ENCODE measurements around the gene UBE2O. TPM values are rescaled to one million over a fixed set of nuclear protein-coding genes. Genes with fewer than 3 reads are reported as not detected.

Gene UBE2O
- total and polyA plus RNA-seq, 7 donors = 6.2 to 26.3 (median 12.9) TPM

- peaks cover 0 to 2% (median 0%) of the 10 kb centered on the region in 4 donors for H3K4me1 ChIP-seq
- TF ChIP-seq POLR2A (IDR thresholded peaks at IDR 0.05) = no peak
- TF ChIP-seq EP300 (IDR thresholded peaks at IDR 0.05) = no peak
- TF ChIP-seq POLR2AphosphoS5 (IDR thresholded peaks at IDR 0.05) = no peak
- TF ChIP-seq CTCF (IDR thresholded peaks at IDR 0.05) = no peak
- whole genome bisulfite sequencing, 2 donors = 15 to 32% methylated on average over 11 of the region's 11 CpGs
- H3K9me3 ChIP-seq = no peaks in the 10 kb centered on the region
- intact Hi-C loops (cut with DNase I) = no loop called here
- H3K4me3 ChIP-seq = peak overlapping the region in 1 of 4 donors; percentile 2
- DNase-seq = no peak
- no peaks in the 10 kb centered on the region for H3K36me3 ChIP-seq
- peak overlapping the region; percentile 55 to 70 (median 66) for H3K27ac ChIP-seq
- no peaks in the 10 kb centered on the region for H3K27me3 ChIP-seq
These were observed 39.4 kb upstream of the UBE2O start for GRCh38 chr17:76492123-76492988.

DNA sequence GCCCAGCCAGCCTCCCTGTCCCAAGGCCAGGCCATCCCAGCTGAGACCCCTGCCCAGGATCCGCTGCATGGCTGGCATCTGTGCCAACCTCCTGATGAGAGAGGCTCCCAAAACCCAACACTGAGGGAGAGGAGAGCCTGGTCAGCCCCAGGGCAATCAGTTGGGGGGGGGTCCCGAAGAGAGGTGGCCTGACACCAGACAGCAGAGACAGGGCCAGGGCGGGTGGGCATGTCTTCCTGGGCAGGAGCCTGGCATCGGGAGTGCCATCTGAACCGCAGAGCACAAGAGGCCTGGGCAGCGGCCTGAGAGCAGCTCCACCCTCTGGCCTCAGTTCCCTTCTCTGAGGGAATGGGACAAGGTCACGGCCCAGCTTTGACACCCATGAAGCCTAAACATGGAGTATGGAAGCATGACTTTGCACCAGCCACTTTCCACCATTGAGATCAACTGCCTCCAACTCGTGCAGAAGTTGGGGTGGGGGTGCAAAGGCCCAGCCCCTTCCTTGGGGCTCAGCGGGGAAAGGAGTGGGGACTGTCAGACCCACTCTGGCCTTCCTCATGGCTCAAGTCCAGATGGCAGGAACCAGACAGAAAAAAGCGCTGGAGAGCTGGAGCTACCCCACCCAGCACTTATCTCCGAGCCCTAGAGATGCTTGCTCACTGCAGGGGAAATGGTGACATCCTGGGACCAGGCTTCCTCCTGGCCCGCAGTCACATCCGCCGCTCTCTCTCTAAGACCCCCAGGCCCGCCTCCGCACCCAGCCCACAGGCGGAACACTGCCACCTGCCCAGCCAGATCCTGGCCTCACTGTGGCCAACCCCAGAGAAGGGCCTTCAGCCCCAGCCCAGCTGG, 38.5 kb upstream of the UBE2O start:
- H3K36me3 ChIP-seq = no peaks in the 10 kb centered on the region
- H3K27ac ChIP-seq = peak overlapping the region; percentile 55 to 70 (median 66)
- intact Hi-C loops (cut with DNase I) = no loop called here
- no peaks in the 10 kb centered on the region for H3K9me3 ChIP-seq
- H3K4me3 ChIP-seq = no peak overlapping the region
- DNase-seq = no peak
- 54 to 60% methylated on average over 17 of the region's 17 CpGs for WGBS, 2 donors
- no peaks in the 10 kb centered on the region for H3K4me1 ChIP-seq
- TF ChIP-seq POLR2AphosphoS5 (IDR thresholded peaks at IDR 0.05) (no peak), CTCF (IDR thresholded peaks at IDR 0.05) (no peak), POLR2A (IDR thresholded peaks at IDR 0.05) (no peak), EP300 (IDR thresholded peaks at IDR 0.05) (no peak)
- H3K27me3 ChIP-seq = no peaks in the 10 kb centered on the region

DNA sequence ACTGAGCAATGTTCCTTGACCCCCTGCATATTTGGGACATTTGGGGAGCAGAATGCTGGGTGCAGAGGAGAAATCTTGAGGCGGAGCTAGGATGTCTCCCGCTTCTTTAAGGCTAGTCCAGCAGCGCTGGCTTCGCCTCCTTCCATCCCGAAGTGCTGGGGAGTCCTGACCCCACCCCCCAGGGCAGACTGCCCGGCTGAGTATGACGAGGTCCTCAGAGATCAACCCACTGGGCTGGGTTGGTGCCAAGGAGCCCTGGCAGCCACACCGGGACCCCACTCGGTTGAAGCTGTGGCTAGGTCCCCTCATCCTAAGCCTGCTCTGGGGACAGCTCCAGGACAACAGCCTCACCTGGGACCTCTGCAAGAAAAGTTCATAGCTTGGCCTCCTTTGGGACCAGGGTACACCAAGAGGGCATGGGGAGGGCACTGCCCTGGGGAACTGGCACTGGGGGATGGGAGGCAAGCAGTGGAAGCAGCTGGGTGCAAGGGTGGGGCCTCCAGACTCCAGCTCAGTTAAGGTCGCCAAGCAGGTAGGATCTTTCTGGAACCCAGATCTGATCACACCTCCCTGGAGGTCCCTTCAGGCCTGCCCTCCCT, 37.3 kb upstream of the UBE2O start:
- intact Hi-C loops (cut with DNase I) = no loop called here
- Histone ChIP-seq H3K27me3 (no peaks in the 10 kb centered on the region), H3K27ac (peak overlapping the region in 1 of 4 donors; percentile 70), H3K4me3 (no peak overlapping the region), H3K4me1 (no peaks in the 10 kb centered on the region), H3K9me3 (no peaks in the 10 kb centered on the region), H3K36me3 (no peaks in the 10 kb centered on the region)
- WGBS, 2 donors = 64 to 77% methylated on average over 10 of the region's 10 CpGs
- no peak for DNase-seq
- no peak for TF ChIP-seq EP300 (IDR thresholded peaks at IDR 0.05)
- no peak for TF ChIP-seq CTCF (IDR thresholded peaks at IDR 0.05)
- no peak for TF ChIP-seq POLR2A (IDR thresholded peaks at IDR 0.05)
- no peak for TF ChIP-seq POLR2AphosphoS5 (IDR thresholded peaks at IDR 0.05)

DNA sequence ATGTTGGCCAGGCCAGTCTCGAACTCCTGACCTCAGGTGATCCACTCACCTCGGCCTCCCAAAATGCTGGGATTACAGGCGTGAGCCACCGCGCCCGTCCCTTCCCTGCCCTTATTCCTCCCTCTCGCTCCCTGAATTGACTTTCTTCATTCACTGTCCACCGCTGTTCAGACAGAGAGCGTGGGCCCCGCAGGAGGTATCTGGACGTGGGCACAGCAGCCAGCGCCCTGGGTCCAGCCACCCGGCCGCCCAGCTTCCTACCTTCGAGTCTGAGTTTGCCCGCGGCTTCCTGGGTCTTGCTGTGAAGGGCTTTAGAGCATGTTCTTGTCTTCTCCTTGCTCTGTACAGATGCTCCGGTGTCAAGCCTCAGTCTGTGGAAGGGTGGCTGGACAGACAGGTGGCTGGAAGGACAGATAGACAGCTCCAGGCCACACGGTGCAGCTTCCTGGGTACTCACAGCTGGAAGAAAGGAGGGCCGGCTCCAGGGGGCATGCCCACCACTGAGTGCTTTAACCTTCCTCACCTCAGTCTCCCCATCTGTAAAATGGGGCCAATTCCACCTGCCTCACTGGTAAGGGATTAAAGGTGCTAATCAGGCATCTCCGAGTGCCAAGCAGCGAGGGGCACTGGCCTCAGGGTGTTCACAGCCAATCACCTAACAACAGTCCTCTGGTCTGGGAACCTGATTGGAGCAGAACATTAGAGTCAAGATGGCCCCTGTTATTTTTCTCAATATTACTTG, 34.7 kb upstream of the UBE2O start:
- DNase-seq = no peak
- Histone ChIP-seq H3K4me3 (no peak overlapping the region), H3K27ac (peak overlapping the region in 1 of 4 donors; percentile 4), H3K27me3 (no peaks in the 10 kb centered on the region), H3K4me1 (no peaks in the 10 kb centered on the region), H3K9me3 (no peaks in the 10 kb centered on the region), H3K36me3 (no peaks in the 10 kb centered on the region)
- TF ChIP-seq POLR2A (IDR thresholded peaks at IDR 0.05) (no peak), POLR2AphosphoS5 (IDR thresholded peaks at IDR 0.05) (no peak), CTCF (IDR thresholded peaks at IDR 0.05) (no peak), EP300 (IDR thresholded peaks at IDR 0.05) (no peak)
- 97% methylated on average over 22 of the region's 22 CpGs for WGBS, 2 donors
- intact Hi-C loops (cut with DNase I) = no loop called here
